ENCODE data around the gene NPAS3.

GRCh38 chr14:33812181-33812580, 873.5 kb downstream of the NPAS3 start:
- TF ChIP-seq POLR2A (IDR thresholded peaks at IDR 0.05; ENCODE audit: low read length) (no peak), GATA1 (IDR thresholded peaks at IDR 0.05; ENCODE audit: low read depth, low read length) (no peak)

All from erythroblast (primary cell).